HG03175 (cell line): ENCODE measurements around the gene IMMP2L.
"Not testable (repeated sequence)": the region's sequence is repeated elsewhere in the genome, so short reads cannot be mapped to it uniquely, and the experiment has no call there.

ENCODE experiments used
- ATAC-seq: cut with Tn5 transposase; IDR thresholded peaks from one replicate; pipeline ENCODE4 v1.9.1; 2021; ENCODE audit warnings: mild to moderate bottlenecking, moderate library complexity; ENCODE audit not compliant: unreplicated experiment

IMMP2L gene

DNA sequence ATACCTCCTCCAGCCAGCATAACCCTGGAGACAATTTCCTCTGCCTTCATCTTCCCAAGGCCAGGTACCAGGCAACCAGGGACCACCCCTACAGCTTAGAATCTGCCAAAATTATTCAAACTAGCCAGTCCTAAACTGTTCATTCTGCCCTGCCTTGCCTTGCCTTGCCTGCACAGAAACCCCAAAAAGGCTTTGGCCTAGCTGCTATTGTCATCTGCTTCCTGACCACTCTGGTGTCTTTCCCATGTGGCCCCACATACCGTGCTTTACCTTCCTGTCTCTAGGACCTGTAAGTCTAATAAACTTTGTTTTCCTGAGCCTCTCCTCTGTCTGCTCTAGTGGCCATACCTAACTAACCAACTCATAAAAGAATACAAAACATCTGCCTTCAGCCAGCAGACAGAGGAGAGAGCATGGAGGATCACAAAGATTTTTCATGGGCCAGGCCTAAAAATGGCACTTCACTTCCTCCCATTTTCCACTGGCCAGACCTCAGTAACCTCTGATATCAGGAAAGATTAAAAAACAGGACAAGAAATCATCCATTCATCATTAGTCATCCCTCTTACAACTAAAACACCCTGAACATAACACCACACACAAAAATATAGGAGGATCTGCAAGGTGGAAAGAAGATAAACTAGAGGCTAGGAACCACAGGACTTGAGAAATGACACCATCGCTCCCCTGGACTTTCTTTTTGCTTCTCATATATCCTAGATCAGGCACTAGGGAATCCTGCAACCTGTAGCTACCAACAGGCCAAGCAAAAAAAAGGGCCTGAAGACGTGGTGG lies 51.5 kb downstream of the IMMP2L start:
- no peak for ATAC-seq

DNA sequence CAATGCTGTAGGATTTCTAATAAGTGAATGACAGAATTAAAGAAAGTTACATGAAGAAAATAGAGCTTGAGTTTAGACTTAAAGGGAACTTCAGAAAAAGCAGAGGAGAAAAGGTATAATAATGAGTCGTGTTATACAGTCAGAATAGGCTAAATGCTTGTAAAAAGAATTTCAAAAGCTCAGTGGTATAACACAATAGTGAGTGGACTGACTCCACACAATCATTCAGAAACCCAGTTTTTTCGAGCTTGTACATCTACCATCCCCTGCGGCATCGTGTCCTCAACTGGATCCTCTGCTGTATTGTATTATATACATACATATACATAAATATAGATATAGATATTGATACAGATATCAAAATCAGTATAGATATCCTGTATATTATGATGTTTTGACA lies 52.2 kb downstream of the IMMP2L start:
- ATAC-seq: no peak

DNA sequence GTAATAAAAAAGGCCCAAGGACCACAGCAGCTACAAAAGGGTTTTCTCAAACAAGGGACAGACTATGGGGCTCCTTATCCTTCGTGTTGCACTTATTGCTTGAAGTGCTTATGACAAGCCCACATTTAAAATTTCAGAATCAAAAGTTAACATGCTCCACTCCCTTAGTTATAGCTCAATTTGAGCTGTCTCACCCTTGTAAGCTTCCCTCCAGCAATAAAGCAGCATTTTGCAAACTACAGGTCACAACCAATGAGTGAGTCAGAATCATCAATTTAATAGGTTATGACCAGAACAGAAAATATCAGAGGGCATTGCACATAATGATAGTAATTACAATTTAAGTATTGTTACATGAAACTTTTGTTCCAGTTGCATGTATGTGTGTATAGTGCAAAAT lies 53.0 kb downstream of the IMMP2L start:
- ATAC-seq: no peak

DNA sequence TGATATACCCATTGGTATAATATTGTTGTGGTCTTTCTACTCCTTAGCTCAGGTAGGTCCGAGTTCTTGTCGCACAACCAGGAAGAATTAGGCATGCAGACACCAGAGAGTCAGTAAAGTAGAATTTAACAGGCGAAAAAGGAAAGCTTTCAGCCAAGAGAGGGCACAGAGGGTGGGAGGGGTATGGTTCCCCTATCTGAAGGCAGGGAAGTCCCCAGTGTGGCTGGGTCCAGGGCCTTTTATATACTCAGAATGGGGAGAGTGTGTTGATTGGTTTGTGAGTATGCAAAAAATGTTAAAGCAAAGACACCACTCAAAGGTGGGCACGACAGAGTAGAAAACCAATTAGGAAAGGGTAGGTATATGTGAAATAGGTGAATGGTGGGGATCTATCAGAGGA lies 53.9 kb downstream of the IMMP2L start:
- no peak for ATAC-seq

DNA sequence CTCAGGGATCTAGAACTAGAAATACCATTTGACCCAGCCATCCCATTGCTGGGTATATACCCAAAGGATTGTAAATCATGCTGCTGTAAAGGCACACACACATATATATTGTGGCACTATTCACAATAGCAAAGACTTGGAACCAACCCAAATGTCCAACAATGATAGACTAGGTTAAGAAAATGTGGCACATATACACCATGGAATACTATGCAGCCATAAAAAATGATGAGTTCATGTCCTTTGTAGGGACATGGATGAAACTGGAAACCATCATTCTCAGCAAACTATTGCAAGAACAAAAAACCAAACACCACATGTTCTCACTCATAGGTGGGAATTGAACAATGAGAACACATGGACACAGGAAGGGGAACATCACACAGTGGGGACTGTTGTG lies 56.9 kb downstream of the IMMP2L start:
- ATAC-seq: not testable (repeated sequence)

DNA sequence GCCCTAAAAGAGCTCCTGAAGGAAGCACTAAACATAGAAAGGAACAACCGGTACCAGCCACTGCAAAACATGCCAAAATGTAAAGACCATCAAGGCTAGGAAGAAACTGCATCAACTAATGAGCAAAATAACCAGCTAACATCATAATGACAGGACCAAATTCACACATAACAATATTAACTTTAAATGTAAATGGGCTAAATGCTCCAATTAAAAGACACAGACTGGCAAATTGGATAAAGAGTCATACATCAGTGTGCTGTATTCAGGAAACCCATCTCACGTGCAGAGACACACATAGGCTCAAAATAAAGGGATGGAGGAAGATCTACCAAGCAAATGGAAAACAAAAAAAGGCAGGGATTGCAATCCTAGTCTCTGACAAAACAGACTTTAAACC lies 60.5 kb downstream of the IMMP2L start:
- not testable (repeated sequence) for ATAC-seq

DNA sequence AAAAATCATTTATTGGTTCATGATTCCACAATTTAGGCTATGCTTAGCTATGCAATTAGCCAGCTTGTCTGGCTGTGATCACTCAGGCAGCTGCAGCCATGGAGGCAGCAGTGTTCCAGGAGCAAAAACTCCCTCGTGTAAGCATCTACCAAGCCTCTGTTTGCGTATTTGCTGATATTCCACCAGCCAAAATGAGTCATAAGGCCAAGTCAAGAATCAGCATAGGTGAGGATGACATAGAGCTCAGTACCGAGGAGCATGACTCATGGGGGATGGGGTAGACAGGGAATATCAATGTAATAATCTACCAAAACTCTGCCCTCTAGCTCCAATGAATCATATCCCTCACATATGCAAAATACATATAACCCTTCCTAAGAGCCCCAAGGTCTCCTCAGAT lies 63.3 kb downstream of the IMMP2L start:
- no peak for ATAC-seq

DNA sequence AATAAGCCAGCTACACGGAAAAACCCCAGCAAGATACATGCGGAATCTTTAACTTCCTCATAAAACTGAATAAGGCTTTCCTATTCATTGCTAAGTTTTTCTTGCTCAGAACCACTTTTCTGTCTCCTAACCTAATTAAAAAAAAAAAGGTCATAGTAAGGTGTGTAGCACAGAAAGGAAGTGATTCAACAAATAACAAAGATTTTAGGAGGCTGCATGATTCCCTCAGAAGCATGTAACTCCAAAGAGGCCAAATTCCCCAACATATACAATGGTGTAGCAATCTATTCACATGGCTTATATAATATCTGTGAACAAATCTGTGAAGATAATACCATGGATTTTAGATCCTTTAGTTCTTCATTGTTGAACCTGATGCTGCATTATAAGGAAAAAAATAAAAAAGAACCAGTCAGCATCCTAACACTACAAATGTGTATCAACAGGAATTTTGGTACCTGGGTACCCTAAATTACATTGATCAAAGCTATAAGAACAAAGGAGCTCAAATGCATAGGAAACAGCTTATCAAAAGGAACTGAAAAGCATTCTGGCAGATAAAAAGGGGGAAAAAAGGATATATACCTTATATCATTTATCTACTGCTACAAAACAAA lies 63.8 kb downstream of the IMMP2L start:
- ATAC-seq: no peak

DNA sequence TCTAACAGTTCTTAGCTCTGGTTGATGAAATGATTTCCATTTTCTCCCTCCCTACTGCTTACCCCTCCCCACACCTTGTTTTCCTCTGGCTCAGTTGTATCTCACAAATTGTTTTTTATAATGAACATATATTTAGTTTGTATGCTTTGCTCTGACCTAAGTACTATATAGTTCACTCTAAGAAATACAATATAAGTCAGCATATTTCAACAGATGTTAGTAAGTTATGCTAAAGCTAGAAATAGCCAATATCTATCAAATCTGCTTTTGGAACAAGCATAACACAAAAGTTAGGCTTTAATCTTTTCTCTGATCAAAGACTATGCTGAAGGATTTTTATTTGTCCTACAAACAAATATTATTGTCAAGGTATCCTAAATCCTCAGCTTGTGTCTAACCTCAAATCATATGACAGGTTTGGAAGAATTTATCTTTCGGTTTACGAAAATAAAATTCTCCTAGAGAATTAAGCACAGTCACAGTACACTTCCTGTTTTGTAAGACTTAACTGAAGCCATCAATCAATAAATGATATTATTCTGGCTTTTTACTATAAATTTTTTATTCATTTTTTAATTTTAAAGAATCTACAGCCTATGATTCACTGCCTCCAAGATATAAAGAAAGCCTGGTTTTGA lies 67.0 kb downstream of the IMMP2L start:
- no peak for ATAC-seq

DNA sequence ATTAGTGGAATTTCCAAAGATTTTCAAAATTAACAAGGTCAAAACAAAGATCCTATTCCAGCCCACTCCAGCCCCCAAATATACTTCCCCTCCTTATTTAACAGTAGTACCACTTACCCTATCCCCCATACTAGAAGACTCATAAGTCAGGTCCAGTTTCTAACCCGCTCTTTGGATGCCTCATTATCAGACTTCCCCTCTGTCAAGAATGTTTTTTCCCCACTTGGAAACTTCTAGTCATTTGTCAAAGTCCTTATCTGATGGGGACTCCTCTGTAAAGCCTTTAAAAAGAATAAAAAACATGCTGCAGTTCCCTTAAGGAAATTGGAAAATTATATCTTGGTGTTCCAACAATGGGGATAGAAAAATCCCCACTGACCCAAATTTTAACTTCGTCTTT lies 70.1 kb downstream of the IMMP2L start:
- no peak for ATAC-seq

DNA sequence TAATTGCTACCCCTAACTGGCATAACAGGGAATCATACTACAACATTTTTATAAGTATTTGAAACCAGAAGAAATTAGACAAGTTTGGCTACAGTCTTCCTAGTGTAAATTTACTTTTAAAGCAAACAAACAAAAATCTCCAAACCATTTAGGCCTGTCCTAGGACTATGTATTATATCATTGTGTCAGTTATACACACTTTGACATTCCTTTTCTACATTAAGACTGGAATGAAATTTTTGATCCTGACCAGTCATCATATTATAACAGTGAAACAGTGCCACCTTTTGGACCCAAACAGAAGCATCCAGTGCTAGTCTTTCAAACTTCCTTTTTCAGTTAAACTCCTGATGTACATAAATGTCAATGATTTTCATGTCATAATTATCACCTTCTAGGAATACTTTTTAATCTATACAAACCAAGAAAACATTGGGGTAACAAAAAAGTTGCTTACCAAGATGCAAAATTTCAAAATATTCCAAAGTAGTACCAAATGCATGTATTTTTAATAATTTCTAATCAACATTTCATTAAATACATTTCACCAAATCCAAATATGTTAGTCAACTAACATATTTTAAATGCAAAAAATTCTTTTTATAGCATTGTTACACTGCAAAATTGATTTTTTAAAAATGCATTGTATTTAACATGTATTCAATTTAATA lies 75.7 kb downstream of the IMMP2L start:
- ATAC-seq: peak; percentile 69

DNA sequence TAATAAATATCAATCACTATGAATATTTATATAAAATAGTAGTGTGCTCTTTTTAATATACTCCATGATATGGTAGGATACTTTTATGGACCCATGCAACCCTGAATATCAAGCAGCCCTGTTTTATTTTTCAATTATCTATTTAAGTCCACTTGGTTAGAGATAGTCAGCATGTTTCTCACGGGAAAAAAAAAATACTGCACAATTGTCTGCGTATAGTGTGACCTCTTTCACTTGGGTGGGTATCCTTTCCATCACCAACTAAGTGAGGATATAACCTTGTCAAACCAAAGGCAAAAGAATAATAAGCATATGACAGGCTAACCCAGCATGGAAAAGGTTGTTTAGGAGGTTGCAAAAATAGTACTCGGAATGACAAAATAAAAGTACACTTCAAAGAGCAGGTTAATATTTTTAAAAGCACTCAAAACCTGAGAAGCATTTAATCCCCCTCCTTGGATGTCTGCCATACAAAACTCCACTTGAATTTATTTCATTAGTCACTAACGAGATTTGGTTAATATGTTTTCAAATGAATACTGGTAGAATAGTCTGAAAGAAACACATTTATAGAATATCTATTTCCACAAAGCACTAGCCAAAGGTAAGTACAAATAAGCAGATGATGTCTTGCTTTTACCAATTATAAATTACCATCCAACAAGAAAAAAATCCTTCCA lies 76.5 kb downstream of the IMMP2L start:
- ATAC-seq: no peak

DNA sequence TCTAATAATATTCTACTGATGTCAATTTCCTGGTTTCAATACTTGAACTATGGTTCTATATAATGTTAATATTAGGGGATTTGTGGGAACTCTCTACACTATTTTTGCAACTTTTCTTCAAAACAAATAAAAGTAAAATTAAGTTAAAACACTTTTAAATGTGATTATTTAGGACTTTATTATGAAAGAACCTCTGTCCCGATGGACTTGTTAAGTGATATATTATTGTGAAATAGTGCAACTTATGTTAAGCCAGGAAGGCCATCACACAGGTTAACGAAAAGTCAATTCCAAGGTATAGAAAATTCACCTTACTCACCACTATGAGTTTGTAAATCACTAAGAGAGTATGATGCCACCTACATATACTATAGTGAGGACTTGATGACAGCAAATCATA lies 79.2 kb downstream of the IMMP2L start:
- ATAC-seq: no peak

DNA sequence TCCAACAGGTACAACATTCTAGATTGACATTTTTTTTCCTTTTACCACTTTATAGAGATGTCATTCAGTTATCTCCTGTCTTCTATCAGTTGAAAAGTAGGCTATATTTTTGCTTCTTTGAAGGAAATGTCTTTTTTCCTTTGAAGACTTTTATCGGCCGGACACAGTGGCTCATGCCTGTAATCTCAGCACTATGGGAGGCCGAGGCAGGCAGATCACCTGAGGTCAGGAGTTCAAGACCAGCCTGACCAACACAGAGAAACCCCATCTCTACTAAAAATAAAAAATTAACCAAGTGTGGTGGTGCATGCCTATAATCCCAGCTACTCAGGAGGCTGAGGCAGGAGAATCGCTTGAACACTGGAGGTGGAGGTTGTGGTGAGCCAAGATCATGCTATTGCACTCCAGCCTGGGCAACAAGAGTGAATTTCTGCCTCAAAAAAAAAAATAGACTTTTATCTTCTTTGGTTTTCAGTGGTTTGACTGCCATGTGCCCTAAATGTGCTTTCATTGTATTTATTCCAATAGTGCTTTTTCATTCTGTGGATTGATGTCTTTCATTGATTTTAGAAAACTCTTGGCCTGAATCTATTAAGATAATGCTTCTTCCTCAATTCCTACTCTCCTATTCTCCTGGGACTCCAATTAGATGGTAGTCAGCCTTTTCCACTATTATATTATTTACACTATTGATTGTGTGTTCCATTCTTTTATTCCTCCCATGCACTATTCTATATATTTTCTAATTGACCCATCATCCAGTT lies 84.6 kb downstream of the IMMP2L start:
- ATAC-seq: no peak

DNA sequence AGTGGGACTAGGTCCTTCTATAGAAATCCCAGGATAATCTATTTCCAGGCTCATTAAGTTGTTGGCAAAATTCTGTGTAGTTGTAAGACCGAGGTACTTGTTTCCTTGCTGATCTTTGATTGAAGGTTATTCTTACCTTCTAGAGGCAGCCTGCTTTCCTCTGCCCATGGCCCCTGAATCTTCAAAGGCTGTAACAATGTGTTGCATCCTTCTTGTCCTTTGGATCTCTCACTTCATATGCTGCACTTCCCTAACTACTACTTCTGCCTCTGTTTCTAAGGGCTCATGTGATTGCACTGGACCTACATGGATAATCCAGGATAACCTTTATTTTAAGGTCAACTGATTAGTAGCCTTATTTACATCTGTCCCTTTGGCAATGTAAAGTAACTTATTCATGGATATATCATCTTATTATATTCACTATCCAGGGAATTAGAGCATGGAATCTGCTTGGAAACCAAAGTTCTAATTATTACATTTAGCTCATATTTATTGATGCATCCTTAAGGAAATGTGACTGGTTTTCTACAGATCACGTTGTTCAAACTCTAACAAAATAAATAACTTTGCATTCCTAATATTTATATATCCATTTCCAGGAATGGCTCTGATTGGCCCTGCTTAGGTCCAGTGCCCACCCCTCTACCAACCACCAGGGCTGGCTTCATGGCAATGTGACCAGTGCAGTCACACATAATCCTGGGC lies 85.6 kb downstream of the IMMP2L start:
- ATAC-seq: no peak

DNA sequence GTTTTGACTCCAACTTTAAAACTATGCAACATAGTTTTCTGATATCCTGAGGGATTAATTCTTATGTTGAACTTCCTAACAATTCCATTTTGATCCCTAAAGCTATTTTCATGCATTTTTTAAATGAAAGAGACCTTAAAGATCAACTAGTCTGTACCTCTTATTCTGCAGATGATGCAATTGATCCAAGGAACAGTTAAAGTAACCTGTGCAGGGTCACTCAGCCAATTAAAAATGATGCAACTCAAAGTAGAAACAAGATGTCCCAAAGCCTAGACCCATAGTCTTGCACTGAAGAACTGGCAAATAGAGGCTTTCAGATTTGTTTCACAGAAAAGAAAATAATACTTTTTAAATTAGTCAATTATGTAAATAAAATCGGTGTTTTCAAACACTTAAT lies 86.3 kb downstream of the IMMP2L start:
- ATAC-seq: no peak

DNA sequence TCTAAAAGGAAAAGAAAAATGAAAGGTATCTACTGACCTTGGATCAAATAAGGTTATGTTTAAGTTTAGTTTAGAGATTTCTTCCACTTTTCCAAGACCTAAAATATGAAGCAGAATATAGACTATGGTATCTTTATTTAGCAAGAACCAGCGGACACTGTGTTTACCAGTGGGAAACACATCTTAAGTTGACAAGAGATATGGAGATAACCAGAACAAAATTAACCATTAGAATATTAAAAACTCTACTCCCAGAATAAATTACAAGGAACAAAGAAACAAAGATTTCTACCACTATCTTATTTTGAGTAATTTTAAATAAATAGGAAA lies 86.9 kb downstream of the IMMP2L start:
- ATAC-seq: no peak

DNA sequence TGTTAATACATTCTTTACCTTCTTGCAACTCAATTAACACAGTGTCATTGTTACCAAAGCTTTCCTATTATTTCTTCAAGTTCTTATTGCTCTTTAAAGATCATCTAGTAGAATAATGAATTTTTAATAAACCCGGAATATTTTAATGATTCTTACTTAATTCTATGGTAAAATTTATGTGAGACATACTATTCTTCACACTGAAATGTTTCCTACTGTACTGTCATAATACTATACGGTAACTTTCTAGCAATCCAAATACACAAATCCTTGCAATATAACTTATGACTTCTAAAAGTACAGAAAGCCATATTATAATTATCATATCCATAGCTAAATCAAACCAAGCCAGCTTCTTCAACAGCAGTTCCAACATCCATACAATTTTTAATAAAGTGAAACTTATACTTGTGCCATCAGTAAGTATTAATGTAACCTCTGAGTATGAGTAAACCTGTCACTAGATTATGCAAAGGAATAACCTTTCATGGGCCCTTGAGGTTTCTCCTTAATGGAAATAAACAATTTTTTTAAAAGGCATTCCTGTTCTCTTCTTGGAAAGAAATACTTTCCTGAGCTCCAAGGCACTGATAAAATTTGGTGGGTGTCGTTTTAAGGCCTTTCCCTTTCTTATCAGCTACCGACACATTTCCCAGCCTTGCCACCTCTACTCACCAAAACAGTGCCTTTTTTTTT lies 87.4 kb downstream of the IMMP2L start:
- ATAC-seq: no peak

DNA sequence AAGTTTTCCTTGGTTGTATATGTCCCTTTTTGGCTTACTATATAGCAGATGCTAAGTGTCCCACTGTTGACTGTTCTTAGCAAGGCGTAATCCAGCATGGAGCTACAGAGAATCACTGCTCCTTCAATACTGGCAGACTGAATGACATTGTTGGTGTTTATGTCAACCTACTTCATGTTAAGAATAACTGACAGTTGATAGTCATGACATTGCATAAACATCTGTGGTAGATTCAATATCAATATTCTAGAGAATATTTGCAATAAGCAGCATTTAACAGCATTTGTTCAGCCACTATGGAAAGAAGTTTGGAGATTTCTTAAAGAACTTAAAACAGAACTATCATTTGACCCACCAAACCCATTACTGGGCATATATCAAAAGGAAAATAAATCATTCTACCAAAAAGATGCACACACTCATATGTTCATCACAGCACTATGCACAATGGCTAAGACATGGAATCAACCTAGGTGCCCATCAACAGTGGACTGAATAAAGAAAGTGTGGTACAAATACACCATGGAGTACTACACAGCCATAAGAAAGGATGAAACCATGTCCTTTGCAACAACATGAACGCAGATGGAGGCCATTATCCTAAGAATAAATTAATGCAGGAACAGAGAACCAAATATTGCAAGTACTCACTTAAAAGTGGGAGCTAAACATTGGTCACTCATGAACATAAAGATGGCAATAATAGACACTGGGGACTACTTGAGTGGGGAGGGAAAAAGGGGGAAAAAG lies 88.7 kb downstream of the IMMP2L start:
- ATAC-seq: no peak
